GM19023 (cell line): ENCODE measurements around the gene FAM180B.
A peak's percentile ranks its signal among the peaks of the same experiment; 100 is the strongest.
"Not testable (repeated sequence)": the region's sequence is repeated elsewhere in the genome, so short reads cannot be mapped to it uniquely, and the experiment has no call there.

Experiments
- ATAC-seq: cut with Tn5 transposase; IDR thresholded peaks from one replicate; pipeline ENCODE4 v1.9.1; 2021; ENCODE audit warnings: mild to moderate bottlenecking, moderate library complexity; ENCODE audit not compliant: unreplicated experiment

The FAM180B gene

GRCh38 chr11:47593934-47594855, 7.7 kb downstream of the FAM180B start, which contains the start of gene C1QTNF4:
Gene C1QTNF4 (minus strand): TSS chr11:47594411. CDS start chr11:47590810, 3,601 bp downstream.
- no peak for ATAC-seq

- no peak for ATAC-seq
These were observed 8.6 kb downstream of the FAM180B start for GRCh38 chr11:47595029-47595428.

GRCh38 chr11:47595967-47596366, 9.5 kb downstream of the FAM180B start:
- ATAC-seq: no peak

- ATAC-seq: no peak
These were observed 13.4 kb downstream of the FAM180B start for GRCh38 chr11:47599902-47600301.

GRCh38 chr11:47603295-47603694, 16.8 kb downstream of the FAM180B start:
- ATAC-seq: no peak

GRCh38 chr11:47605921-47606320, 19.4 kb downstream of the FAM180B start:
- ATAC-seq: no peak

GRCh38 chr11:47606731-47607130, 20.3 kb downstream of the FAM180B start:
- ATAC-seq: no peak

GRCh38 chr11:47607380-47607779, 20.9 kb downstream of the FAM180B start:
- no peak for ATAC-seq

- no peak for ATAC-seq
These were observed 23.2 kb downstream of the FAM180B start for GRCh38 chr11:47609675-47610074.

GRCh38 chr11:47611348-47611794, 24.9 kb downstream of the FAM180B start:
- peak; percentile 74 for ATAC-seq

GRCh38 chr11:47615249-47615648, 28.8 kb downstream of the FAM180B start:
- ATAC-seq: no peak

- ATAC-seq: no peak
These were observed 30.4 kb downstream of the FAM180B start for GRCh38 chr11:47616726-47617416.

- no peak for ATAC-seq
These were observed 30.9 kb downstream of the FAM180B start for GRCh38 chr11:47617417-47617809.

GRCh38 chr11:47620836-47621378, 34.4 kb downstream of the FAM180B start:
- ATAC-seq: no peak

- ATAC-seq: no peak
These were observed 39.8 kb downstream of the FAM180B start for GRCh38 chr11:47626234-47626633.

GRCh38 chr11:47628026-47628425, 41.5 kb downstream of the FAM180B start:
- ATAC-seq: no peak

- ATAC-seq: no peak
These were observed 45.0 kb downstream of the FAM180B start for GRCh38 chr11:47631473-47631872.

- ATAC-seq: not testable (repeated sequence)
These were observed 49.9 kb downstream of the FAM180B start for GRCh38 chr11:47636331-47636730.
